CD4-positive, alpha-beta T cell treated with Interleukin-4 for 1 hour (primary cell): ENCODE measurements around the gene CCL22.
"Not testable (repeated sequence)": the region's sequence is repeated elsewhere in the genome, so short reads cannot be mapped to it uniquely, and the experiment has no call there.

Experiments used
- DNase-seq, 2 donors: peaks; one replicate each; pipeline ENCODE4 v3.0.0-alpha.2; 2020 to 2022

CCL22 gene, protein sequence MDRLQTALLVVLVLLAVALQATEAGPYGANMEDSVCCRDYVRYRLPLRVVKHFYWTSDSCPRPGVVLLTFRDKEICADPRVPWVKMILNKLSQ

DNA sequence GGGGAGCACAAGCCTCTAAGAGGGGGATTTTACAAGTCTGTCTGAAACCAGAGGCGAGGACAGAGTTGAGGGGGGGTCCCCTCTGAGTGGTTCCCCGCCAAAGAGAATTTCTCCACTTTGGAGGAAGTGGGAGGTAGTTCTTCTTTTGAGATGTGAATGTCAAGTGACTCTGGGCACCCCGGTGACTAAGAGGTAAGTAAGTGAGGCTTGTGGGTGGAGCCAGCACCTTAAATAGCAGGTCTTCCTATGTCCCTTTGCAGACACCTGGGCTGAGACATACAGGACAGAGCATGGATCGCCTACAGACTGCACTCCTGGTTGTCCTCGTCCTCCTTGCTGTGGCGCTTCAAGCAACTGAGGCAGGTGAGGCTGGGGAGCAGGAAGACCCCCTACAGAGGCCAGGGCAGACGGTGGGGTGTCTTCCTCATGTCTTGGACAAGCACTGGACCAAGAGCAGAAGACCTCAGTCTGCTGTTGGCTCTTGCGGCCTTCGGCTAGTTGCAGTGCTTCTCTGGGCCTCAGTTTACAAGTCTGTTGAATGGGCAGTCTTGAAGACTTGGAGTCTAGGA lies at the start of gene CCL22:
CCL22 (plus strand) TSS at position 257 of the 569 bp plus-strand sequence; CDS start at position 291, 34 bp downstream.
- peak in 1 of 2 donors; percentile 27 for DNase-seq

DNA sequence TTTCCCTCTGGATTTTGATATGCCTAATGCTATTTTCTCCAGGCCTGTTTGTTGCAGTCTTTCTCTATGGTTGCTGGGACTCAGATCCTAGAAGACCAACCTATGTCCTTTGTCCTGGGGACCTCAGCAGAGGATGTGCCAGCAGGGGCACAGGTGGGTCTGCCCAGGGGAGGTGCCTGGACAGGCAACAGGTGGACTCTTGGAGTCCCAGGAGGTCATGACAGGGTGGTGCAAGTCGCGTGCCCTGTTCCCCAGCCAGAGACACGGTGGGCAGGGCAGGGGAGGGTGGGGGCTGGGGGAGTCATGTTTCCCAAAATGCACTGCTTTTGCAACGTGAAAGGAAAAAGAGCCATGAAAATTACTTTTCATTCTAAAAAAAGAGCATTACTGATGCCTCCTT lies 47.8 kb upstream of the CCL22 start:
- DNase-seq, result no peak

DNA sequence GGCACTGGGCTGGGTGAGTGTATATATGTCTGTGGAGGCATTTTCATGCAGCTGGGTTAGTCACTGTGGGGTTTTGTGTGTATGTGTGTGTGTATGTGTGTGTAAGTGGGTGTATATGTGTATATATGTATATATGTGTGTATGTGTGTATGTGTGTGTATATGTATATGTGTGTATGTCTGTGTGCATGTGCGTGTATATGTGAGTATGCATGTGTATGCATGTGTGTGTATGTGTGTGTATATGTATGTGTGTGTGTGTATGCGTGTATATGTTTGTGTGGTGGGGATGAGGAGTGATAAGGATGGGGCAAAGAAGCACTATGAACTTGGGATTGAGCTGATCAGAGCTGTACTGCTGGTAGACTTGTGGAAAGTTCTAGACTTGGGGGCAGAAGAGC lies 45.1 kb upstream of the CCL22 start:
- no peak for DNase-seq

DNA sequence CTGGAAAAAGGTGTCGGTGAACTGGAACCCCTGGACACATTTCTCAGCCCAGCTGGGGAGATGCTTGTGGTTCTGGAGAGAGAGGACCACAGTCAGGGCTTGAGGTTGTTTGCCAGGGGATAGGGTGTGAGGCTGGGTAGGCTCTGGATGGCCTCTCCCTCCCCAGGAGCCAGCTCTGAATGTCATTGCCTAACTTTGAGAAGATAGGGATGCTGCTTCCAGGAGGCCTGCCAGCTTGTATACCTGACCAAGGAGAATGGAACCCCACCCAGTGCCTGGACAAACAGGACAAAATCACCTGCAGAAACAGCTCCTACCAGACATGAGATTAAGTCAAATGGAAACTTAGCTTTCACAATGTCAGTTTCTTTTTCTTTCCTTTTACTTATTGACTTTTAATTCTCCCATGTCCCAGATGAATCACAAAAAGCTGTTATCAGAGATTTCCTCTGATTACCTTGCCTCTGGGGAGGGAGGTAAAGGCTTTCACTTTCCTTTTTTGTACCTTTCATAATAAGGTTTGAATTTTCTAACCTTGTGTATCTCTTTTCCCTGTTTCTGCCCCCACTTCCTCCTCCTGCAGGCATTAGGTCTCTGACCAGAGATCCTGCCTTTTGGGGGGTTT lies 44.3 kb upstream of the CCL22 start:
- DNase-seq, result no peak

DNA sequence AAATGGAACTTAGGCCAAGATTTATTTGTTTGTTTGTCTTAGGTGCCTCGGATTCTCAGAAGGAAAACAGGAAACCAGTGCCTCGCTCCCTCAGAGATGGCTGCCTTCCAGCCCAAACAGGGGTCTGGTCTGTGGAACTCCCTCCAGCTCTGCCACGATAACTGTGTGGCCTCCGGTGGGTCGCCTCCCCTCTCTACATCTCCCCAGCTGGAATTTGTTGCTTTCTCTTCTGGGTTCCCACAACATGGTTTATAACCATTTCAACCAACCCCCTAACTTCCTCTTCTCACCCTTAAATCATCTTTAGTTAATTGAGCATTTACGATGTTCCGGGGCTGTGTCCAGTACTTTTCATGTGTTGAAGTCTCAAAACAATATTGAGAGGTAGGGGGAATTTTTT lies 43.2 kb upstream of the CCL22 start:
- DNase-seq, result no peak

DNA sequence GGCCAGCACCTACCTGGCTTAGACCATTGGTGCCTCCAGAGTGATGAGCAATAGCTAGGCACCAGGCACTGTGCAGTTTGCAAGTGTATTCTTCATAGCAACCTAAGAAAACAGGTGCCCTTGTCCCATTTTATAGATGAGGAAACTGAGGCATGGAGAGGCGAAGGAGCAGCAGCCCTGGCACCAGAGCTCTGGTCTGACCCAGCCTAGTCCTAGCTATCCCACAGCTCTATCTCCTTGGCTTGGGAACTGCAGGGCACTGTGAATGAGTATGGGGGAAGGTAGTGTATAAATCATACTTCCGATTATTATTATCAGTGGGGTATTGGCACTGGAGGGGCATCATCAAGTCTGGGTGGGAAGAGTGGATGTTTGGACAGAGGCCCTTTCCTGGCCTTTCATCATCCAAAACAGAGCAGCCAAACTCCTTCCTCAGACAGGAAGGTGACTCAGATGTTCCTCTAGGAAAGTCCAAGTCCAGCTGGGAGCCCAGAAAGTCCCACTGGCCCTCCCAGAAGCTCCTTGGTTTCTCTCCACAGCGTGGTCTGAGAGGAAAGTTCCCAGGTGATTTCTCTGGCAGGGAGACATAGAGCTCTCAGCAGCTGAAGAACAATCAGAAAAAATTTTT lies 42.1 kb upstream of the CCL22 start:
- no peak for DNase-seq

DNA sequence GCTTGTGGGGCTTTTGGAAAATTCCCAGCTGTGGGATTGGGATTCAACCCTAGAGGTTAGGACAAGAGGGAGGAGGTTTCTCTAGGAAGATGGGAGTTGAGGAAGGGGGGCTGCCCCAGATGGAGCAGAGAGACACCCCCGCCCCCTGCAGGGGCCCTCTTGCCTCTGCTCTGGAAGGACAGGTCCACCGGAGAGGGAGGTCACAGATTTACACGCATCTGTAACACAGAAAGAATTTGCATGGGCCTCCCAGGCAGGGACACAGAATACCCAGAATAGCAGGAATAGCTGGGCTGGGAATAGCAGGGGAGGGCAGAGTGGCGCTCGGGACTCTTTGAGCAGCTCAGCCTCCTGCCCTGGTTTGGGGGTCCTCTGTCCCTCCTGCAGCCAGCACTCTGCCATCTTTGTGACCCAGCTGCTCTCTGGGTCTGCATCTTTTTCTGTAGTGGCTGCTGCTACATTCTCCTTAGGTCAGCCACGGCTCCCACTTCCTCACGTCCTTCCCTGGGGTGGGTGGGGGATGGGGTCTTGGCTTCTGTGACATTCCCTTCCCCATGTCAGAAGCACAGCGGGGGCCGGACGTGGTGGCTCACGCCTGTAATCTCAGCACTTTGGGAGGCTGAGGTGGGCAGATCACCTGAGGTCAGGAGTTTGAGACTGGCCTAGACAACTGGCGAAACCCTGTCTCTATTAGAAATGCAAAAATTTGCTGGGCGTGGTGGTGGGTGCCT lies 40.2 kb upstream of the CCL22 start:
- no peak for DNase-seq

DNA sequence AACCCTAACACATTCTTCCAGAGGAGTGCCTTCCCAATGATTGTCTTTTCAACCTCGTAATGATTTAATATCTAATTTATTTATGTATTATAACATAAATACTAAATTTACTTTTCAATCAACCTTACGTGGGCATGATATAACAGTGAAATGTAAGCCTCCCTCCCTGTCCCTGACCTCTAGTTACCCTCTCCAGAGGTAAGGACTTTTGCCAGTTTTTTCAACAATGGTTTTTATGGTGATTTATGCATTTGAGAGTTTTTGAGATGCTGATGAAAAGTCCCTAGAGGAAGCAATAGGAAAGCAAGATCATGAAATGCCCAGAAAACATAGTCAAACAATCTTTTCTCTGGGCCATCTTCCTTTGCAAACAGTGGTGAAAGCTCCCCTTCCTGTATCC lies 38.9 kb upstream of the CCL22 start:
- DNase-seq, result no peak

DNA sequence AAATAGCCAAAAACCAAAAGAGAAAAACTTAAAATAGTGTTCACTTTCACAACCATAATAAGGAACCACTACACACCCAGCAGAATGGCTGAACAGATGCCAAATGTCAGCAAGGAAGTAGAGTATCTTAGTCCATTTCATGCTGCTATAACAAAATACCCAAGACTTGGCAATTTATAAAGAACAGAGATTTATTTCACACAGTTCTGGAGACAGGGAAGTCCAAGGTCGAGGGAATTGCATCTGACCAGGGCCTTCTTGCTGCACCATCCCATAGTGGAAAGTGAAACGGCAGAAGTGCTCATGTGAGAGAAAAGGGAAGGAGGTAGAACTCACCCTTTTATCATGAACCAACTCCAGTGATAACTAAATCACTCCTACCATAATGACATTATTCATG lies 33.8 kb upstream of the CCL22 start:
- no peak for DNase-seq

DNA sequence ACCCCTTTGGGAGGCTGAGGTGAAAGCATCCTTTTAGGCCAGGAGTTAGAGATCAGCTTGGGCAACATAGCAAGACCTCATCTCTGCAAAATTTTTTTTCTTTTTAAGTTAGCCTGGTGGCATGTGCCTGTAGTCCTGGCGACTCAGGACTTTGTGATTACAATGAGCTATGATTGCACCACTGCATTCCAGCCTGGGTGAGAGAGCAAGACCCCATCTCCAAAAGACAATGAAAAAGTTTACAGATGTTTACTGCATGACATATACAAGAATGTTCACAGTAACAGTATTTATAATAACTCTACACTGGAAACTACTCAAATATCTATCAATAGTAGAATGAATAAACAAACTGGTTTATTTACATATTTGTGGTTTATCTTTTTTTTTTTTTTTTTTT lies 33.1 kb upstream of the CCL22 start:
- DNase-seq, result no peak

DNA sequence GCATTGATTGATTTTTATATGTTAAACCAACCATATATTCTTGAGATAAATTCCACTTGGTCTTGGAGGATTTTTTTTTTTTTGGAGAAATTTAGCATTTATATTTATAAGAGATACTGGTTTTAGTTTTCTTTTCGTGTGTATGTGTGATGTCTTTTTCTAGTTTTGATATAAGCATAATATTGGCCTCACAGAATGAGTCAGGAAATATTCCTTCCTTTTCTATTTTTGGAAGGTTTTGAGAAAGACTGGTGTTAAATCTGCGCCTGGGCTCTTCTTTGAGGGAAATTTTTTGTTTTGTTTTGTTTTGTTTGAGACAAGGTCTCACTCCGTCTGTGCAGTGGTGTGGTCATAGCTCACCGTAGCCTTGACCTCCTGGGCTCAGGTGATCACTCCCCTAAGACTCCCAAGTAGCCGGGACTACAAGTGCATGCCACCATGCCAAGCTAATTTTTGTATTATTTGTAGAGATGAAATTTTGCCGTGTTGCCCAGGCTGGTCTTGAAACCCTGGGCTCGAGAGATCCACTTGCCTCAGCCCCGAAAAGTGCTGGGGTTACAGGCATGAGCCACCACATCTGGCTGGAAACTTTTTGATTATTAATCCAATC lies 28.8 kb upstream of the CCL22 start:
- DNase-seq, result no peak

DNA sequence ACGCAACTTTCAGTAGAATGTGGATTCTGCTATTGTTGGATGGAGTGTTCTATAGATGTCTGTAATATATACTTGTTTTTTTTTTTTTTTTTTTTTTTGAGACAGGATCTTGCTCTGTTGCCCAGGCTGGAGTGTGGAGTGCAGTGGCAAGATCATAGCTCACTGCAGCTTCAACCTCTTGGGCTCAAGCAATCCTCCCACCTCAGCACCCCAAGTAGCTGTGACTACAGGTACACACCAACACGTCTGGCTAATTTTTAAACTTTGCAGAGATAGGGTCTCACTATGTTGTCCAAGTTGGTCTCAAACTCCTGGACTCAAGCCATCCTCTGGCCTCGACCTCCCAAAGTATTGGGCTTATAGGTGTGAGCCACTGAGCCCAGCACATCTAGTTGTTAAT lies 27.2 kb upstream of the CCL22 start:
- no peak for DNase-seq

DNA sequence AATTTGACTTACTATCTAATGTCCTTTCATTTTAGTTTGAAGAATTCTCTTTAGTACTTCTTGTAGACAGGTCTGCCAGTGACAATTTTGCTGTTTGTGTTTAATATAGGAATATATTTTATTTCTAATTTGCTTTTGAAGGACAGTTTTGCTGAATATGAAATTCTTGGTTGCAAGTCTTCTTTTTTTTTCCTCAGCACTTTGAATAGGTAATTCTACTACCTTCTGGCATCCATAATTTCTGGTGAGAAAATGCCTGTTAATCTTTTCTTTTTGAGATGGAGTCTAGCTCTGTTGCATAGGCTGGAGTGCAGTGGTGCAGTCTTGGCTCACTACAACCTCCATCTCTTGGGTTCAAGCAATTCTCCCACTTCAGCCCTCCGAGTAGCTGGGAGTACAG lies 25.2 kb upstream of the CCL22 start:
- DNase-seq, result no peak

DNA sequence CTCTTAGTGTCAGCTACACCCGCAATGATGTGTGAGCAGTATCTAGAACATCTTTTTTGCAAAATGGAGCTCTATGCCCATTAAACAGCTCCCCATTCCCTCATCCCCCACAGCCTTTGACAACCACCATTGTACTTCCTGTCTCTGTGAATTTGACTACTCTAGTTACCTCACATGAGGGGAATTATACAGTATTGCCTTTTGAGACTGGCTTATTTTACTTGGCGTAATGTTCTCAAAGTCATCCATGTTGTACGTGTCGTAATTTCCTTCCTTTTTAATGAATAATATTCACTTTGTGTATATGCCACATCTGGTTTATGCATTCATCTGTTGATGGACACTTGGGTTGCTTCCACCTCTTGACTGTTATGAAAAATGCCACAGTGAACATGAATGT lies 23.2 kb upstream of the CCL22 start:
- no peak for DNase-seq

DNA sequence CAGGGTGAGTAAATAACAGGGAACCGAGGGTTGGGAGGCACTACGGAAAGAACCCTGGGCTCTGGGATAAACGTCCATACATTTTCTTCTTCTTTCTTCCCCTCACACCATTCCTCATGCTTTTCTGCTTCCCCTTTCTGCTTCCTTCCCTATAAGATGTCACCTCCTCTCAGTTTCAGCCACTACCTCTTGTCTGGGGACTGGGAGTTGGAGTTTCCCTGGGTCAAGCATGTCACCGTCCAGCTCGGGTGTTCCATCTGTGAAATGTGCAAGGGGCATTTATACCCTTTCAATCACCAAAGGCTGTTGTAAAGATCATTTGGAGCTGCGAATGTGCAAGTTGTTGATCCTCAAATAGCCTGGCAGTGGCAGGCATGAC lies 17.5 kb upstream of the CCL22 start:
- no peak for DNase-seq

DNA sequence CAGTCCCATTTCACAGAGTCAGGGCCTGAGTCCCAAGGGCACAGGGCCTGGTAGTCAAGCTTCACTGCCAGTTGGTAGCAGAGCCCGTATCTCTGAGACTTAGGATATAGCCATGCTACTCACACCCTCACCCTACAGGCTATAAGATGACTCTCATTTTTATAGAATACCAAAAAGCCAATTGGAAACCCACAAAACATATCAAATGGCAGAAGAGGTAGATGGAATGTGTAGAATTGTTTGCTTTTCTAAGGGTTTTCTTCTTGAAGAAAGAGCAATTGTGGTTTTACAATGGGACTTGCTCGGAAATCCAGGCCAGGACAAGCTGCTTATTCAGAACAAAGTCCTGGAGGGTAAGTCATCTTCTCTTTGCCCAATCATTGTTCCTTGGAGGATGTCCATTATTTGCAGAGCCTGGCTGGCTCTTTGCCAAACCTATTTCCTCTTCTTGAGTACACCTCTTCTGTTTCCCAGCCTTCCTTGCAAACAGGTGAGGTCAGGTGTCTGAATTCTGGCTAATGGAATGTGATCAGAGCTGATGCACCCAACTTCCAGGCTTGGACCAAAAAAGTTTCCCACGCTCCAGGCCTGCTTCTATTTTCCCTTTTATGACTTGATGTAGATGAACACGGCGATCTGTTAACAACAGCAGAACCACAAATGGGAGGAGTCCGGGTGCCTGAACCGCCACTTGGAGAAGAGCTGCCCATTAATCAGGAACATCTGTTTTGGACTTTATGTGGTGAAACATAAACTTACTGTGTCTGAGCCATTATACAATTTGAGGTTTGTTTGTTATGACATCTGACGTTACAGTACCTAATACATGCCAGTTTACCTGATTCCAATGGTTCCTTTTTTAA lies 16.9 kb upstream of the CCL22 start:
- no peak for DNase-seq

DNA sequence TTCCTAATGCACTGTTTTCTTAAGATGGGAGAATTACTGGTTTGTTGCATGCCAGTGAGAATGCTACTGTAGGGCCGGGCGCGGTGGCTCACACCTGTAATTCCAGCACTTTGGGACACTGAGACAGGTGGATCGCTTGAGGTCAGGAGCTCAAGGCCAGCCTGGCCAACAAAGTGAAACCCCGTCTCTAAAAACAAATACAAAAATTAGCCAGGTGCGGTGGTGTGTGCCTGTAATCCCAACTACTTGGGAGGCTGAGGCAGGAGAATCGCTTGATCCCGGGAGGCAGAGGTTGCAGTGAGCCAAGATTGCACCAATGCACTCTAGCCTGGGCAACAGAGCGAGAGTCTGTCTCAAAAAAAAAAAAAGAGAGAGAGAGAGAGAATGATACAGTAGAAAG lies 16.0 kb upstream of the CCL22 start:
- DNase-seq, result not testable (repeated sequence)

DNA sequence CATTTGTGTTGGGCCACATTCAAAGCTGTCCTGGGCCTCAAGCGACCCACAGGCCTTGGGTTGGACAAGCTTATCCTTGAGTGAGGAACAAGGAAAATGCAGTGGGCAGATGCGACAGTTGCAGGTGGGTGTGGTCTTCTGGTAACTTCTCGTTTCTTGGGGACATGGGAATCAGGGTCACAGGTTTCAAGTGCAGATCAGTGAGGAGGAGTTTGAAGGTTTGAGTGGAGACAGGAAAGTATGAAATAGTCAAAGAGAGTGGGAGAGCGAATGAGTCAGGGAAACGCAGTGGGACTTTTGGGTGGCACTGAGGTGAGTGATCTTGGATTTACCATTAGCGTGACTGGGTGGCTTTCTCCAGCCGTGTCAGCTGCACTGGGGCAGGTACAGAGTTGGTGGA lies 15.4 kb upstream of the CCL22 start:
- DNase-seq, result no peak

DNA sequence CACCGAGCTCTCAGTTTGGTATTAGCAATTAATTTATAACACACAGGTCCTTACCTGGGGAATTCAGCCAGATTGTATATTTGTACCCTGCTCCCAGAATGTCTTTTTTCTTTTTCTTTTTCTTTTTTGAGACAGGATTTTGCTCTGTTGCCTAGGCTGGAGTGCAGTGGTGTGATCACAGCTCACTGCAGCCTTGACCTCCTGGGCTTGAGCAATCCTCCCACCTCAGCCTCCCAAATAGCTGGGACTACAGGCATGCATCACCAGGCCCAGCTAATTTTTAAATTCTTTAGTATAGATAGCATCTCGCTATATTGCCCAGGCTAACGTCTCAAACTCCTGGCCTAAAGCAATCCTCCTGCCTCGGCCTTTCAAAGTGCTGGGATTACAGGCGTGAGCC lies 14.5 kb upstream of the CCL22 start:
- DNase-seq, result not testable (repeated sequence)

DNA sequence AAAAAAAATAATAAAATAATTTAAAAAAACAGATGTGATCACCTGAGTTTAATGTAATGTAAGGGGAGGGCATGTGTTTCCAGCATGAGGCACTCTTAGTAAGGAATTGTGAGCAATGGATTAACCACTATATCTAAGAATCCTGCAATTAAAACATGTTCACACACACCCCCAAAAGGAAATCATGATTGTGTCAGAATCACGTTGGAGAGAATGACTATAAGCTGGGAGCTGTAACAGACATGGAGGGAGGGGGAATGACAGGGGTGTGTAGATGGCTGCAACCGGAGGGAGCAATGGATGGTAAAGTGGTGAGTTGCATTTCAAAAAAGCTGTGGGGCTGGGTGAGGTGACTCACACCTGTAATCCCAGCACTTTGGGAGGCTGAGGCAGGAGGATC lies 13.6 kb upstream of the CCL22 start:
- no peak for DNase-seq

DNA sequence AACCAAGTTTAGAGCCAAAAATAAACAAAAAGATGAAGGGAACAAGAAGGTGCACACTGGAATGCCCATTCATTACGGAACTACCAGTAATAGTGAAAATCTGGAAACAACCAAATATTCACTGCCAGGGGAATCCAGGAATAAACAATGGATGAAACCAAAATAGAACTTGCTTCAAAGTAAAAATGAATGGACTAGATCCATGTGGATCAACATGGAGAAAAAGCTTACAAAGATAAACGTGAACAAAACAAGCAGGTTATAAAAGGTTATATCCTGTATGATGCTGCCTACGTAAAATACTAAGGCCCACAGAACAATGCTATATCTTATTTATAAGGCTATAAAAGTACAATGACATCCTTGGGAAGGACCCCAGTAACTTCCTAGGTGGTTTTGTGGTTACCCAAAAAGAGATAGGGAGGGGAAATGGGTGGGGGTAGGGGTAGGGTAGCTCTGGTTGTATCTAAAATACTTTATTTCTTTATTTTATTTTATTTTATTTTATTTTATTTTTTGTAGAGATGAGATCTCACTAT lies 12.8 kb upstream of the CCL22 start:
- no peak for DNase-seq

DNA sequence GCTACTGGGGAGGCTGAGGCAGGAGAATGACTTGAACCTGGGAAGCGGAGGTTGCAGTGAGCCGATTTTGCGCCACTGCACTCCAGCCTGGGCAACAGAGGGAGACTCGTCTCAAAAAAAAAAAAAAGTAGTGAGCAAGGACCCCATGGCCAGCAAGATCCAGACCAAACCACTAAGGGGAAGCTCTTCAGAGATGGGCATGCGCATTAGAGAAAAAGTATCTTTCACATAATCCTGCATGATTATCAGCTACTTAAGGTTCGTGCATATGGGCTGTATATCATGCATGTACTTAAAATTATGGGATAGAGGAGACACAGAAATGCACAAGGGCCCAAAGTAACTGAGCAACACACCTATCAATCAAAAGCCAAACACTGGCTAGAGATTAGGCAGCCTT lies 10.7 kb upstream of the CCL22 start:
- DNase-seq, result no peak
